Fibroblast of lung (primary cell): ENCODE data around the gene SLC6A5. TPM values are rescaled to one million over a fixed set of nuclear protein-coding genes. Genes with fewer than 3 reads are reported as not detected.

Experiments used
- DNase-seq, 2 donors: peaks; one replicate each; pipeline versions ENCODE4 v3.0.0 to v3.0.0-alpha.2; 2010; ENCODE audit warnings: low read depth in 2 of 2
- H2AFZ ChIP-seq: 2 replicates; pipeline ENCODE4 v1.5.1; 2012; ENCODE audit warnings: low read length, control low read depth, inconsistent platforms
- H3K27ac ChIP-seq: 2 replicates; pipeline ENCODE4 v1.5.1; 2011; ENCODE audit warnings: low read length, control low read depth; ENCODE audit not compliant: insufficient read depth
- H3K27me3 ChIP-seq: 2 replicates; pipeline ENCODE4 v1.5.1; 2011; ENCODE audit warnings: mild to moderate bottlenecking, low read length; ENCODE audit not compliant: control insufficient read depth, insufficient read depth
- H3K36me3 ChIP-seq: 2 replicates; pipeline ENCODE4 v1.5.1; 2011; ENCODE audit warnings: low read length; ENCODE audit not compliant: control insufficient read depth, insufficient read depth
- H3K4me1 ChIP-seq: 2 replicates; pipeline ENCODE4 v1.5.1; 2011; ENCODE audit warnings: low read length; ENCODE audit not compliant: control insufficient read depth, insufficient read depth; ENCODE audit errors: extremely low read depth
- H3K4me2 ChIP-seq: 2 replicates; pipeline ENCODE4 v1.5.1; 2011; ENCODE audit warnings: low read length, control low read depth; ENCODE audit not compliant: insufficient read depth; ENCODE audit errors: extremely low read depth
- H3K4me3 ChIP-seq, 4 experiments: fragments of 200-600 bp in 1 of 4; sonication (generic) in 1 of 4; replicated peaks in 1 of 4; 2 replicates each; pipeline ENCODE4 v1.5.1; 2011 to 2016; ENCODE audit warnings: low read length in 4 of 4, low read depth in 3 of 4, mild to moderate bottlenecking in 3 of 4, control low read depth in 2 of 4, inconsistent platforms in 1 of 4, mixed read lengths in 1 of 4; ENCODE audit not compliant: insufficient read depth in 1 of 4; ENCODE audit errors: control extremely low read depth in 1 of 4
- H3K79me2 ChIP-seq: 2 replicates; pipeline ENCODE4 v1.5.1; 2012; ENCODE audit warnings: mild to moderate bottlenecking, low read length, inconsistent platforms; ENCODE audit not compliant: control insufficient read depth, insufficient read depth
- H3K9ac ChIP-seq: 2 replicates; pipeline ENCODE4 v1.5.1; 2011; ENCODE audit warnings: mild to moderate bottlenecking, low read length, control low read depth; ENCODE audit not compliant: insufficient read depth
- H3K9me3 ChIP-seq: 2 replicates; pipeline ENCODE4 v1.5.1; 2012; ENCODE audit warnings: low read depth, low read length; ENCODE audit not compliant: control insufficient read depth, insufficient read depth
- H4K20me1 ChIP-seq: 2 replicates; pipeline ENCODE4 v1.5.1; 2011; ENCODE audit warnings: low read length; ENCODE audit not compliant: control insufficient read depth, insufficient read depth; ENCODE audit errors: extremely low read depth
- EZH2 ChIP-seq: IDR thresholded peaks from 2 replicates; pipeline ENCODE4 v1.5.1; 2012; ENCODE audit warnings: low read length, control low read depth, mild to moderate bottlenecking; ENCODE audit errors: missing control alignments
- polyA plus RNA-seq, 2 donors: library from polyadenylated mRNA; depleted of rRNA in 1 of 2; stranded (reverse) in 1 of 2; unstranded in 1 of 2; fragments of >200 nt; gene quantifications; 2 replicates each; pipeline ENCODE4 v1.2.1, GENCODE V29; 2011 to 2012; ENCODE audit warnings: missing spikeins in 1 of 2
- total RNA-seq: library from RNA; depleted of rRNA; stranded (reverse); fragments of >200 nt; gene quantifications from 2 replicates; pipeline ENCODE4 v1.2.1, GENCODE V29; 2014
- TF ChIP-seq, protein P1 (sequence below), 2 donors: IDR thresholded peaks in 1 of 2; conservative IDR thresholded peaks in 1 of 2; 1 replicate in 1 of 2; 2 replicates in 1 of 2; pipeline ENCODE4 v1.5.1; 2011 to 2012; ENCODE audit warnings: low read length in 2 of 2, control low read depth in 1 of 2, inconsistent platforms in 1 of 2, low read depth in 1 of 2, mild to moderate bottlenecking in 1 of 2

Gene SLC6A5
- total and polyA plus RNA-seq, 2 donors (not counting 1 experiment from before 2014, with no cell fraction given) = not detected

DNA sequence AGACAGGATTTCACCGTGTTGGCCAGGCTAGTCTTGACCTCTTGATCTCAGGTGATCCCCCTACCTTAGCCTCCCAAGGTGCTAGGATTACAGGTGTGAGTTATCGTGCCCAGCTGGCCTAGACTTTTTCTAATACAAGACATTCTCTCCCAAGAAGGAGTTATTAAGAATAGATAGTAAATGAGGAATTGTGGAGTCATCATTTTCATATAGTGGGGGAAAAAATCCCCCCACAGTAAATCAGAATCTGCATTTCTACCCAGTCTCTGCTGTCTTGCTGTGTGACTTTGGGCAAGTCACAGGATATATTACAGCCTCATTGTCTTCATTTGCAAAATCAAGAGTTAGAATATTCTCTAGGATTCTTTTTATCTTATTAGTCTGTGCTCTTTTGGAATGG is 21.6 kb downstream of the SLC6A5 start:
- no peaks in the 10 kb centered on the region for H3K36me3 ChIP-seq
- no peak for DNase-seq
- H3K27me3 ChIP-seq = no peaks in the 10 kb centered on the region
- H3K9me3 ChIP-seq = no peaks in the 10 kb centered on the region
- TF ChIP-seq, protein P1, sequence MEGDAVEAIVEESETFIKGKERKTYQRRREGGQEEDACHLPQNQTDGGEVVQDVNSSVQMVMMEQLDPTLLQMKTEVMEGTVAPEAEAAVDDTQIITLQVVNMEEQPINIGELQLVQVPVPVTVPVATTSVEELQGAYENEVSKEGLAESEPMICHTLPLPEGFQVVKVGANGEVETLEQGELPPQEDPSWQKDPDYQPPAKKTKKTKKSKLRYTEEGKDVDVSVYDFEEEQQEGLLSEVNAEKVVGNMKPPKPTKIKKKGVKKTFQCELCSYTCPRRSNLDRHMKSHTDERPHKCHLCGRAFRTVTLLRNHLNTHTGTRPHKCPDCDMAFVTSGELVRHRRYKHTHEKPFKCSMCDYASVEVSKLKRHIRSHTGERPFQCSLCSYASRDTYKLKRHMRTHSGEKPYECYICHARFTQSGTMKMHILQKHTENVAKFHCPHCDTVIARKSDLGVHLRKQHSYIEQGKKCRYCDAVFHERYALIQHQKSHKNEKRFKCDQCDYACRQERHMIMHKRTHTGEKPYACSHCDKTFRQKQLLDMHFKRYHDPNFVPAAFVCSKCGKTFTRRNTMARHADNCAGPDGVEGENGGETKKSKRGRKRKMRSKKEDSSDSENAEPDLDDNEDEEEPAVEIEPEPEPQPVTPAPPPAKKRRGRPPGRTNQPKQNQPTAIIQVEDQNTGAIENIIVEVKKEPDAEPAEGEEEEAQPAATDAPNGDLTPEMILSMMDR (conservative IDR thresholded peaks at IDR 0.05 in 1 of 2, IDR thresholded peaks at IDR 0.05 in 1 of 2; ENCODE audit: low read depth in 1 of 2, low read length in 2 of 2) = no peak
- TF ChIP-seq EZH2 = no peak
- no peak overlapping the region for H3K4me2 ChIP-seq
- no peak overlapping the region for H3K27ac ChIP-seq
- H2AFZ ChIP-seq = no peak overlapping the region
- H3K79me2 ChIP-seq = no peaks in the 10 kb centered on the region
- no peaks in the 10 kb centered on the region for H4K20me1 ChIP-seq
- H3K4me1 ChIP-seq = no peaks in the 10 kb centered on the region
- H3K4me3 ChIP-seq = no peak overlapping the region
- H3K9ac ChIP-seq = no peak overlapping the region

GRCh38 chr11:20621679-20622078 is 22.3 kb downstream of the SLC6A5 start:
- H3K4me3 ChIP-seq = no peak overlapping the region
- no peaks in the 10 kb centered on the region for H3K79me2 ChIP-seq
- H3K27ac ChIP-seq = no peak overlapping the region
- H4K20me1 ChIP-seq = no peaks in the 10 kb centered on the region
- no peak overlapping the region for H3K9ac ChIP-seq
- H3K4me1 ChIP-seq = no peaks in the 10 kb centered on the region
- DNase-seq = no peak
- H3K4me2 ChIP-seq = no peak overlapping the region
- H3K36me3 ChIP-seq = no peaks in the 10 kb centered on the region
- TF ChIP-seq EZH2 = no peak
- TF ChIP-seq, protein P1 (conservative IDR thresholded peaks at IDR 0.05 in 1 of 2, IDR thresholded peaks at IDR 0.05 in 1 of 2; ENCODE audit: low read depth in 1 of 2, low read length in 2 of 2) = no peak
- no peak overlapping the region for H2AFZ ChIP-seq
- no peaks in the 10 kb centered on the region for H3K9me3 ChIP-seq
- no peaks in the 10 kb centered on the region for H3K27me3 ChIP-seq

- Histone ChIP-seq H3K9me3 (no peaks in the 10 kb centered on the region), H2AFZ (no peak overlapping the region), H3K4me1 (no peaks in the 10 kb centered on the region), H3K27me3 (no peaks in the 10 kb centered on the region), H3K36me3 (no peaks in the 10 kb centered on the region), H3K4me2 (no peak overlapping the region), H4K20me1 (no peaks in the 10 kb centered on the region), H3K79me2 (no peaks in the 10 kb centered on the region), H3K4me3 (no peak overlapping the region), H3K27ac (no peak overlapping the region), H3K9ac (no peak overlapping the region)
- no peak for DNase-seq
- no peak for TF ChIP-seq EZH2
These were observed 23.8 kb downstream of the SLC6A5 start for GRCh38 chr11:20623252-20623651.
